ENCODE measurements around the gene TMEM132C. TPM values are rescaled to one million over a fixed set of nuclear protein-coding genes. Genes with fewer than 3 reads are reported as not detected.

The TMEM132C gene
- total RNA-seq, 2 experiments from 2014 or later = not detected

DNA sequence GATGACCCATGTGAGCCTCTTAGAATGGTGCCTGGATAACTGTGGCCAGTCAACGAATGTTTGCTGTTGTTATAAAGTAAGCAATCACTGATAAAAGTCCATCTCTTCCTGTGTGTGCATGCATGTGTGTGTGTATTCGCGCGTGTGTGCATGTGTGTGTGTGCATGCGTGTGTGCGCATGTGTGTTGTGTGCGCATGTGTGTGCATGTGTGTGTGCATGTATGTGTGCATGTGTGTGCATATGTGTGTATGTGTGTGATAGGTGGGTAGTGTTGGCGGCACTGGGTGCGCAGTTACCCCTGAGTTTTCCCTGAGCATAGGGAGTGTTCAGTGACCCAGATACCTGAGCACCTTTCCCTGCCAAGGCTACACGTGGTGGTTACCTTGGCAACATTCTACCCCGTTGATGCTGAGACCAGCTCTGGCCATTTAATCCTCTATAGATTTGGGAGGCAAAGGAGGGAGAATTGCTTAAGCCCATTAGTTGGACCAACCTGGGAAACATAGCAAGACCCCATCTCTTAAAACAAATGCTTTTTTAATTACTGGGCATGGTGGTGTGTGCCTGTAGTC, 419.0 kb downstream of the TMEM132C start:
- ATAC-seq (no peak), DNase-seq (no peak)
- TF ChIP-seq, protein P1, sequence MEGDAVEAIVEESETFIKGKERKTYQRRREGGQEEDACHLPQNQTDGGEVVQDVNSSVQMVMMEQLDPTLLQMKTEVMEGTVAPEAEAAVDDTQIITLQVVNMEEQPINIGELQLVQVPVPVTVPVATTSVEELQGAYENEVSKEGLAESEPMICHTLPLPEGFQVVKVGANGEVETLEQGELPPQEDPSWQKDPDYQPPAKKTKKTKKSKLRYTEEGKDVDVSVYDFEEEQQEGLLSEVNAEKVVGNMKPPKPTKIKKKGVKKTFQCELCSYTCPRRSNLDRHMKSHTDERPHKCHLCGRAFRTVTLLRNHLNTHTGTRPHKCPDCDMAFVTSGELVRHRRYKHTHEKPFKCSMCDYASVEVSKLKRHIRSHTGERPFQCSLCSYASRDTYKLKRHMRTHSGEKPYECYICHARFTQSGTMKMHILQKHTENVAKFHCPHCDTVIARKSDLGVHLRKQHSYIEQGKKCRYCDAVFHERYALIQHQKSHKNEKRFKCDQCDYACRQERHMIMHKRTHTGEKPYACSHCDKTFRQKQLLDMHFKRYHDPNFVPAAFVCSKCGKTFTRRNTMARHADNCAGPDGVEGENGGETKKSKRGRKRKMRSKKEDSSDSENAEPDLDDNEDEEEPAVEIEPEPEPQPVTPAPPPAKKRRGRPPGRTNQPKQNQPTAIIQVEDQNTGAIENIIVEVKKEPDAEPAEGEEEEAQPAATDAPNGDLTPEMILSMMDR (IDR thresholded peaks at IDR 0.05) = no peak
- Mint-ChIP-seq H3K27me3 (no peaks in the 10 kb centered on the region), H3K36me3 (ENCODE audit: low read depth) (no peaks in the 10 kb centered on the region), H3K27ac (no peak overlapping the region), H3K4me3 (no peak overlapping the region), H3K4me1 (ENCODE audit: low read depth) (no peaks in the 10 kb centered on the region), H3K9me3 (no peaks in the 10 kb centered on the region)
- ChIA-PET POLR2A (no interaction called here), CTCF (no interaction called here)
- intact Hi-C loops (cut with micrococcal nuclease) = no loop called here

GRCh38 chr12:128687851-128688250, 420.9 kb downstream of the TMEM132C start:
- intact Hi-C loops (cut with micrococcal nuclease) = no loop called here
- Mint-ChIP-seq H3K9me3 (no peaks in the 10 kb centered on the region), H3K4me3 (no peak overlapping the region), H3K27ac (no peak overlapping the region), H3K27me3 (no peaks in the 10 kb centered on the region), H3K36me3 (ENCODE audit: low read depth) (no peaks in the 10 kb centered on the region), H3K4me1 (ENCODE audit: low read depth) (no peaks in the 10 kb centered on the region)
- ChIA-PET POLR2A (interaction anchor here (0.6 kb wide), 1 partner anchor 53 kb away, joined by 3 read pairs; no protein-coding TSS in a partner anchor), CTCF (no interaction called here)
- no peak for DNase-seq
- TF ChIP-seq, protein P1 (IDR thresholded peaks at IDR 0.05) = no peak
- no peak for ATAC-seq

DNA sequence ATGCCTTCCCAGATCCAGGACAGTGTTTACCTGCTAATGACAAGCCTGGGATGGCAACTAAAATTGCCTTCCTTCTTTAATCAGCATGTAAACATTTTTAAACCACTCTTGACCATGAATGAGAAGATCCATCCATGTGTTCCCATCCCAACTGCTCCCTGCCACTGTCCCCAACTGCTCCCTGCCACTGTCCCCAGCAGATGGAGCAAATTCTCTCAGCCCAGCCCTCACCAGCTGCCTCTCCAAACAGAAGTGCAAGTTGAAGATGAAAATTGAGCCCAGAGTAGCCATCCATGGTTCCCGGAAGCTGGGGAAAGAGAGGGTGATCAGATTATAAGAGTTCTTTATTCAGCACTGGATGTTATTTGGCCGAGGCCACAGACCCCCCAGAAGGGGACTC, 423.7 kb downstream of the TMEM132C start:
- Mint-ChIP-seq H3K27ac (no peak overlapping the region), H3K36me3 (ENCODE audit: low read depth) (no peaks in the 10 kb centered on the region), H3K27me3 (no peaks in the 10 kb centered on the region), H3K9me3 (no peaks in the 10 kb centered on the region), H3K4me3 (no peak overlapping the region), H3K4me1 (ENCODE audit: low read depth) (no peaks in the 10 kb centered on the region)
- no peak for ATAC-seq
- POLR2A ChIA-PET = interaction anchor here (0.5 kb wide), 1 partner anchor 9 kb away, joined by 3 read pairs; no protein-coding TSS in a partner anchor
- intact Hi-C loops (cut with micrococcal nuclease) = no loop called here
- TF ChIP-seq, protein P1 (IDR thresholded peaks at IDR 0.05) = no peak
- CTCF ChIA-PET = no interaction called here
- DNase-seq = no peak

- DNase-seq = no peak
- CTCF ChIA-PET = interaction anchor here (1.8 kb wide), 1 partner anchor 283 kb away, joined by 4 read pairs; no protein-coding TSS in a partner anchor
- no peaks in the 10 kb centered on the region for H3K4me1 Mint-ChIP-seq (ENCODE audit: low read depth)
Observed at GRCh38 chr12:128693115-128693514, 426.1 kb downstream of the TMEM132C start.

GRCh38 chr12:128693771-128694170, 426.8 kb downstream of the TMEM132C start:
- no peaks in the 10 kb centered on the region for H3K36me3 Mint-ChIP-seq (ENCODE audit: low read depth)
- no peak overlapping the region for H3K27ac Mint-ChIP-seq
- CTCF ChIA-PET = interaction anchor here (1.8 kb wide), 1 partner anchor 282 kb away, joined by 4 read pairs; no protein-coding TSS in a partner anchor
- POLR2A ChIA-PET = no interaction called here
- no peaks in the 10 kb centered on the region for H3K4me1 Mint-ChIP-seq (ENCODE audit: low read depth)
- peaks cover 10% of the 10 kb centered on the region for H3K9me3 Mint-ChIP-seq
- DNase-seq (no peak), ATAC-seq (no peak)
- H3K4me3 Mint-ChIP-seq = no peak overlapping the region
- TF ChIP-seq, protein P1 (IDR thresholded peaks at IDR 0.05) = no peak
- intact Hi-C loops (cut with micrococcal nuclease) = no loop called here
- no peaks in the 10 kb centered on the region for H3K27me3 Mint-ChIP-seq

More at GRCh38 chr12:128693115-128693514, 426.1 kb downstream of the TMEM132C start:
- intact Hi-C loops (cut with micrococcal nuclease) = no loop called here
- no peaks in the 10 kb centered on the region for H3K27me3 Mint-ChIP-seq
- no peak overlapping the region for H3K4me3 Mint-ChIP-seq
- no peak overlapping the region for H3K27ac Mint-ChIP-seq
- ATAC-seq = no peak
- TF ChIP-seq, protein P1 (IDR thresholded peaks at IDR 0.05) = no peak
- H3K36me3 Mint-ChIP-seq (ENCODE audit: low read depth) = no peaks in the 10 kb centered on the region
- peaks cover 10% of the 10 kb centered on the region for H3K9me3 Mint-ChIP-seq
- POLR2A ChIA-PET = no interaction called here

Data from activated CD8-positive, alpha-beta T cell treated with anti-CD3 and anti-CD28 coated beads for 36 hours (primary cell).